ENCODE data around the gene RBM39. TPM values are rescaled to one million over a fixed set of nuclear protein-coding genes. Genes with fewer than 3 reads are reported as not detected.

Gene RBM39
- total and polyA plus RNA-seq, 2 of the 13 experiments (the other 11 are each of a cell fraction or from before 2014, with no cell fraction given), result 788 to 920 TPM

DNA sequence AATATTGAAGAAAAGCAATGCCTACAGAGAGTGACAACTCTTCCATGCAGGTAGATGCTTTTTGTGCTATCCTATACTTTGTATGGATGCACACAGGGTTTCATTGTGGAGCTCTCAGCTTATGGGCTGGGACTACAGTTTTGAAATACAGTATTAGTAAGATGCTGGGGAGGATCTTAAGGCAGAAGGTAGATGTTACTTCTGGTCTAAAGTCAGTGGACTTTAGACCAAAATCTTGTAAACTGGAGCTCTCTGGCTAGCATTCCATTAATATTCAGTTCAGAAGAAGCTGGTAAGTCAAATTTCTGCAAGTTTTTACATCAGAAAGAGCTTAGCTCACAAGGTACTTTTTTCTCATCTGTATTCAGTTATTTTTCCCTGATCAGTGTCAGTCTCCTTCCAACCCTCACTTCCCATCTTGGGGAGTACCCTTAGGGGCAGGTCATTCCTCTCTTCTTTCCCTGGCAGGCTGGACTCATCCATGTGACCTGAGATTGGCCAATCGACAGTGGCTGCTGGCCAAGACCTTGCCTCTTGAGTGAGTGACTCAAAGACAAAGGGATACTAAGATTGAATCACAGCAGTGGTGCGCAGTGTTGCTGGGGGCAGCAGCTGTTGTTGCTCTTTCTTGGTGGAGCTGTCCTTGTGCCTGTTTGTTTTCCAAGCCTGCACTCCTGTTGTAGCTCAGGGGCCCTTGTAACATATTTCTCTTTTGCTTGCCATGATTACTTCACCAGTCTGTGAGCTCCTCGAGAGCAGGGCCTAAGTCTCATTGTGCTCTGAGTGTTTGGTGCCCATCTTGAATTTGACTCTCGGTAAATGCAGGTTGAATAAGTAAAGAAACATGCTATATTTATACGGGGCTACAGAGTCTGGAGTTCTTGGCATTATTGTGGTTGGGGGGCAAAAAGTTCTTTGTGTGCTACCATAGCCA is 26.9 kb upstream of the RBM39 start (continued):
- TF ChIP-seq, protein P1, sequence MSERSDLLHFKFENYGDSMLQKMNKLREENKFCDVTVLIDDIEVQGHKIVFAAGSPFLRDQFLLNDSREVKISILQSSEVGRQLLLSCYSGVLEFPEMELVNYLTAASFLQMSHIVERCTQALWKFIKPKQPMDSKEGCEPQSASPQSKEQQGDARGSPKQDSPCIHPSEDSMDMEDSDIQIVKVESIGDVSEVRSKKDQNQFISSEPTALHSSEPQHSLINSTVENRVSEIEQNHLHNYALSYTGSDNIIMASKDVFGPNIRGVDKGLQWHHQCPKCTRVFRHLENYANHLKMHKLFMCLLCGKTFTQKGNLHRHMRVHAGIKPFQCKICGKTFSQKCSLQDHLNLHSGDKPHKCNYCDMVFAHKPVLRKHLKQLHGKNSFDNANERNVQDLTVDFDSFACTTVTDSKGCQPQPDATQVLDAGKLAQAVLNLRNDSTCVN (CRISPR knock-in tag; IDR thresholded peaks at IDR 0.05; ENCODE audit: borderline replicate concordance), result 0 out of 2 replicates have a peak, but pooled peaks have one; percentile 77
- no peak for TF ChIP-seq ZFP36L1 (CRISPR knock-in tag; IDR thresholded peaks at IDR 0.05)
- TF ChIP-seq ELF3 (CRISPR knock-in tag; IDR thresholded peaks at IDR 0.05), result 0 out of 2 replicates have a peak, but pooled peaks have one; percentile 16
- TF ChIP-seq ARHGAP35 (CRISPR knock-in tag; IDR thresholded peaks at IDR 0.05; ENCODE audit: borderline replicate concordance), result no peak

DNA sequence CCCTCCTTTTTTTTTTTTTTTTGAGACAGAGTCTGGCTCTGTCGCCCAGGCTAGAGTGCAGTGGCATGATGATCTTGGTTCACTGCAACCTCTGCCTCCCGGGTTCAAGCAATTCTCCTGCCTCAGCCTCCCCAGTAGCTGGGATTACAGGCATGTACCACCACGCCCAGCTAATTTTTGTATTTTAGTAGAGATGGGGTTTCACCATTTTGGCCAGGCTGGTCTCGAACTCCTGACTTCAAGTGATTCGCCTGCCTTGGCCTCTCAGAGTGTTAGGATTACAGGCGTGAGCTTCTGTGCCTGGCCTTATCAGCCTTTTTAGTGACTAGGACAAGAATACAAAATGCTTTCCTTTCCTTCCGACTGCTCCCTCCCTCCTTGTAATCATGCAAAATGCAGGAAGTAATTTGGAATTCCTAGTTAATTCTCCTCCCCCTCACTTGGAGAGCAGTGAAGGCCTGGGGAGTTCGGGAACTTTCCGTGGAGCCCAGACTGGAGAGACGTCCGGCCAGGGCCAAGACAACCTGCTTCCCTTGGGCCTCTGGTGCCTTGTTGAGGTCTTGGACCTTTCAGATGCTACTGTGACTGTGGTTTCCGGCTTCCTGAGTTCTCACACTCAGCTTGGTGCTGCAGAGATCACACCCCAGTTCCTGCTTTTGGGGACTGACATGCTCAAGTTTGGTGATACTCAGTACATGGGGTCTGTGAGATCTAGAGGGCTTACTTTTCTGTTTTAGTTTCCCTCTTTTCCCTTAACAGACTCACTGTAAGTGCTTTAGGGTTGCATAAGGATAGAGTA is 25.8 kb upstream of the RBM39 start:
- CTCF ChIA-PET (ENCODE audit: low intra/inter-chr PET ratio, low total read pairs), result no interaction called here
- H3K4me2 ChIP-seq (ENCODE audit: low read depth, low read length), result peak overlapping the region; percentile 30
- no peaks in the 10 kb centered on the region for H3K36me3 ChIP-seq (replicated peaks in 1 of 2; ENCODE audit: control insufficient read depth in 1 of 2, insufficient read depth in 2 of 2, low read length in 2 of 2)
- intact Hi-C loops (cut with micrococcal nuclease; ENCODE audit: unreplicated experiment), result loop anchor here (2.0 kb wide), 1 partner anchor 13 kb away; no protein-coding TSS in a partner anchor
- FAIRE-seq (no peak), DNase-seq (ENCODE audit: low spot score) (no peak), ATAC-seq (no peak)
- no peaks in the 10 kb centered on the region for H3K9me3 ChIP-seq (ENCODE audit: low read length)
- no peaks in the 10 kb centered on the region; a peak in 1 of 5 replicates for H3K27me3 ChIP-seq (ENCODE audit: control insufficient read depth in 1 of 2, insufficient read depth in 2 of 2, low read length in 2 of 2)
- H2AFZ ChIP-seq (ENCODE audit: low read length), result peak overlapping the region; percentile 79
- peak overlapping the region; percentile 23; the same call in 1 of the 2 replicates for H3K9ac ChIP-seq (ENCODE audit: insufficient read depth, low read depth, low read length)
- POLR2A ChIA-PET, result interaction anchor here (0.7 to 16.6 kb wide), 5 partner anchors 20 to 110 kb away, joined by 3 to 461 read pairs (median 4); partner anchors contain the start of genes NFS1, RBM39 and ROMO1
- in situ Hi-C loops (cut with HindIII; ENCODE audit: extremely low pct_ligation_motif_present, low pct_unique_long_range_greater_than_20kb), result no loop called here
- H4K20me1 ChIP-seq (ENCODE audit: insufficient read depth, low read length), result no peaks in the 10 kb centered on the region
- no TSS peak for BruUV-seq (replicated peaks)
- H3K4me1 ChIP-seq (ENCODE audit: insufficient read depth, low read length), result peaks cover 49% of the 10 kb centered on the region
- H3K27ac ChIP-seq (ENCODE audit: extremely low read length, insufficient read depth, low read length), result no peak overlapping the region
- peak overlapping the region in 1 of 3 experiments; percentile 40; a peak in 1 of 6 replicates for H3K4me3 ChIP-seq (replicated peaks in 1 of 3; ENCODE audit: insufficient read depth in 1 of 3, low read depth in 2 of 3, low read length in 3 of 3)
- 60% methylated on average over 12 of the region's 12 CpGs for WGBS (ENCODE audit: low lambda C conversion rate)
- peaks cover 7% of the 10 kb centered on the region for H3K79me2 ChIP-seq (ENCODE audit: insufficient read depth, low read length)
- TF ChIP-seq ZSCAN30 (CRISPR knock-in tag; IDR thresholded peaks at IDR 0.05) (no peak), ZSCAN22 (CRISPR knock-in tag; IDR thresholded peaks at IDR 0.05) (no peak), ARNT (IDR thresholded peaks at IDR 0.05) (no peak), ZKSCAN5 (CRISPR knock-in tag; IDR thresholded peaks at IDR 0.05) (no peak)
- TF ChIP-seq, protein P2, sequence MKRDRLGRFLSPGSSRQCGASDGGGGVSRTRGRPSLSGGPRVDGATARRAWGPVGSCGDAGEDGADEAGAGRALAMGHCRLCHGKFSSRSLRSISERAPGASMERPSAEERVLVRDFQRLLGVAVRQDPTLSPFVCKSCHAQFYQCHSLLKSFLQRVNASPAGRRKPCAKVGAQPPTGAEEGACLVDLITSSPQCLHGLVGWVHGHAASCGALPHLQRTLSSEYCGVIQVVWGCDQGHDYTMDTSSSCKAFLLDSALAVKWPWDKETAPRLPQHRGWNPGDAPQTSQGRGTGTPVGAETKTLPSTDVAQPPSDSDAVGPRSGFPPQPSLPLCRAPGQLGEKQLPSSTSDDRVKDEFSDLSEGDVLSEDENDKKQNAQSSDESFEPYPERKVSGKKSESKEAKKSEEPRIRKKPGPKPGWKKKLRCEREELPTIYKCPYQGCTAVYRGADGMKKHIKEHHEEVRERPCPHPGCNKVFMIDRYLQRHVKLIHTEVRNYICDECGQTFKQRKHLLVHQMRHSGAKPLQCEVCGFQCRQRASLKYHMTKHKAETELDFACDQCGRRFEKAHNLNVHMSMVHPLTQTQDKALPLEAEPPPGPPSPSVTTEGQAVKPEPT (CRISPR knock-in tag; IDR thresholded peaks at IDR 0.05; ENCODE audit: low read depth), result no peak
- TF ChIP-seq, protein P3, sequence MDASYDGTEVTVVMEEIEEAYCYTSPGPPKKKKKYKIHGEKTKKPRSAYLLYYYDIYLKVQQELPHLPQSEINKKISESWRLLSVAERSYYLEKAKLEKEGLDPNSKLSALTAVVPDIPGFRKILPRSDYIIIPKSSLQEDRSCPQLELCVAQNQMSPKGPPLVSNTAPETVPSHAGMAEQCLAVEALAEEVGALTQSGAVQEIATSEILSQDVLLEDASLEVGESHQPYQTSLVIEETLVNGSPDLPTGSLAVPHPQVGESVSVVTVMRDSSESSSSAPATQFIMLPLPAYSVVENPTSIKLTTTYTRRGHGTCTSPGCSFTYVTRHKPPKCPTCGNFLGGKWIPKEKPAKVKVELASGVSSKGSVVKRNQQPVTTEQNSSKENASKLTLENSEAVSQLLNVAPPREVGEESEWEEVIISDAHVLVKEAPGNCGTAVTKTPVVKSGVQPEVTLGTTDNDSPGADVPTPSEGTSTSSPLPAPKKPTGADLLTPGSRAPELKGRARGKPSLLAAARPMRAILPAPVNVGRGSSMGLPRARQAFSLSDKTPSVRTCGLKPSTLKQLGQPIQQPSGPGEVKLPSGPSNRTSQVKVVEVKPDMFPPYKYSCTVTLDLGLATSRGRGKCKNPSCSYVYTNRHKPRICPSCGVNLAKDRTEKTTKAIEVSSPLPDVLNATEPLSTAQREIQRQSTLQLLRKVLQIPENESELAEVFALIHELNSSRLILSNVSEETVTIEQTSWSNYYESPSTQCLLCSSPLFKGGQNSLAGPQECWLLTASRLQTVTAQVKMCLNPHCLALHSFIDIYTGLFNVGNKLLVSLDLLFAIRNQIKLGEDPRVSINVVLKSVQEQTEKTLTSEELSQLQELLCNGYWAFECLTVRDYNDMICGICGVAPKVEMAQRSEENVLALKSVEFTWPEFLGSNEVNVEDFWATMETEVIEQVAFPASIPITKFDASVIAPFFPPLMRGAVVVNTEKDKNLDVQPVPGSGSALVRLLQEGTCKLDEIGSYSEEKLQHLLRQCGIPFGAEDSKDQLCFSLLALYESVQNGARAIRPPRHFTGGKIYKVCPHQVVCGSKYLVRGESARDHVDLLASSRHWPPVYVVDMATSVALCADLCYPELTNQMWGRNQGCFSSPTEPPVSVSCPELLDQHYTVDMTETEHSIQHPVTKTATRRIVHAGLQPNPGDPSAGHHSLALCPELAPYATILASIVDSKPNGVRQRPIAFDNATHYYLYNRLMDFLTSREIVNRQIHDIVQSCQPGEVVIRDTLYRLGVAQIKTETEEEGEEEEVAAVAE (CRISPR knock-in tag; IDR thresholded peaks at IDR 0.05; ENCODE audit: borderline replicate concordance), result no peak
- TF ChIP-seq, protein P4, sequence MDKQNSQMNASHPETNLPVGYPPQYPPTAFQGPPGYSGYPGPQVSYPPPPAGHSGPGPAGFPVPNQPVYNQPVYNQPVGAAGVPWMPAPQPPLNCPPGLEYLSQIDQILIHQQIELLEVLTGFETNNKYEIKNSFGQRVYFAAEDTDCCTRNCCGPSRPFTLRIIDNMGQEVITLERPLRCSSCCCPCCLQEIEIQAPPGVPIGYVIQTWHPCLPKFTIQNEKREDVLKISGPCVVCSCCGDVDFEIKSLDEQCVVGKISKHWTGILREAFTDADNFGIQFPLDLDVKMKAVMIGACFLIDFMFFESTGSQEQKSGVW (CRISPR knock-in tag; IDR thresholded peaks at IDR 0.05; ENCODE audit: borderline replicate concordance), result no peak
